Karpas-422 (cell line): ENCODE results near the gene FEN1. TPM values are rescaled to one million over a fixed set of nuclear protein-coding genes. Genes with fewer than 3 reads are reported as not detected.

Experiments
- DNase-seq: peaks from one replicate; pipeline ENCODE4 v3.0.0-alpha.2; 2015
- H2AFZ ChIP-seq: fragments of 200-600 bp; sonication (generic); 2 replicates; pipeline ENCODE4 v1.6.1; 2014; ENCODE audit warnings: antibody characterized with exemption, low read length, mixed read lengths
- H3K27ac ChIP-seq: fragments of 200-600 bp; sonication (generic); 2 replicates; pipeline ENCODE4 v1.5.1; 2014; ENCODE audit warnings: mild to moderate bottlenecking, low read length, moderate library complexity
- H3K27me3 ChIP-seq: fragments of 200-600 bp; sonication (generic); 2 replicates; pipeline ENCODE4 v1.6.1; 2014; ENCODE audit warnings: low read length, mixed read lengths
- H3K36me3 ChIP-seq: fragments of 200-600 bp; sonication (generic); 2 replicates; pipeline ENCODE4 v1.6.1; 2014; ENCODE audit warnings: low read length, mixed read lengths; ENCODE audit not compliant: insufficient read depth
- H3K4me1 ChIP-seq: fragments of 200-600 bp; sonication (generic); 2 replicates; pipeline ENCODE4 v1.6.1; 2014; ENCODE audit warnings: mild to moderate bottlenecking, low read length, mixed read lengths
- H3K4me2 ChIP-seq: fragments of 200-600 bp; sonication (generic); 2 replicates; pipeline ENCODE4 v1.6.1; 2014; ENCODE audit warnings: low read length, low read depth, mild to moderate bottlenecking; ENCODE audit not compliant: poor library complexity, severe bottlenecking
- H3K4me3 ChIP-seq: fragments of 200-600 bp; sonication (generic); 2 replicates; pipeline ENCODE4 v1.5.1; 2014; ENCODE audit warnings: mild to moderate bottlenecking, antibody characterized with exemption, low read length, mixed read lengths
- H3K79me2 ChIP-seq: fragments of 200-600 bp; sonication (generic); 2 replicates; pipeline ENCODE4 v1.6.1; 2014; ENCODE audit warnings: mild to moderate bottlenecking, low read length, mixed read lengths
- H3K9ac ChIP-seq: fragments of 200-600 bp; sonication (generic); 2 replicates; pipeline ENCODE4 v1.6.0; 2014; ENCODE audit warnings: low read length
- H3K9me2 ChIP-seq: fragments of 200-600 bp; sonication (generic), shearing (Covaris generic); replicated peaks from 2 replicates; pipeline ENCODE4 v1.6.0; 2014; ENCODE audit warnings: mild to moderate bottlenecking, low read length, moderate library complexity; ENCODE audit not compliant: insufficient read depth
- H3K9me3 ChIP-seq: fragments of 300-700, 200-600 bp; sonication (generic); 2 replicates; pipeline ENCODE4 v1.6.1; 2014; ENCODE audit warnings: low read length, mixed read lengths
- H4K20me1 ChIP-seq: fragments of 200-600 bp; sonication (generic); 2 replicates; pipeline ENCODE4 v1.6.1; 2014; ENCODE audit warnings: mild to moderate bottlenecking, antibody characterized with exemption, low read length, low read depth; ENCODE audit not compliant: insufficient read depth
- total RNA-seq: library from RNA; depleted of rRNA; stranded (reverse); fragments of >200 nt; shearing (Covaris generic); gene quantifications from 2 replicates; pipeline ENCODE4 v1.2.3, GENCODE V29; 2014; ENCODE audit warnings: low replicate concordance

The FEN1 gene
- total RNA-seq, 1 experiment from 2014 or later = 18.0 TPM

GRCh38 chr11:61747967-61748285 is 44.8 kb upstream of the FEN1 start:
- no peak overlapping the region for H3K27ac ChIP-seq
- H4K20me1 ChIP-seq = no peaks in the 10 kb centered on the region
- no peaks in the 10 kb centered on the region for H3K9me3 ChIP-seq
- no peak for DNase-seq
- H3K9ac ChIP-seq = no peak overlapping the region
- no peaks in the 10 kb centered on the region for H3K9me2 ChIP-seq
- H3K4me3 ChIP-seq = no peak overlapping the region
- H2AFZ ChIP-seq = no peak overlapping the region
- H3K36me3 ChIP-seq = no peaks in the 10 kb centered on the region
- no peaks in the 10 kb centered on the region for H3K4me1 ChIP-seq
- no peaks in the 10 kb centered on the region for H3K79me2 ChIP-seq
- no peak overlapping the region for H3K4me2 ChIP-seq
- H3K27me3 ChIP-seq = no peaks in the 10 kb centered on the region

DNA sequence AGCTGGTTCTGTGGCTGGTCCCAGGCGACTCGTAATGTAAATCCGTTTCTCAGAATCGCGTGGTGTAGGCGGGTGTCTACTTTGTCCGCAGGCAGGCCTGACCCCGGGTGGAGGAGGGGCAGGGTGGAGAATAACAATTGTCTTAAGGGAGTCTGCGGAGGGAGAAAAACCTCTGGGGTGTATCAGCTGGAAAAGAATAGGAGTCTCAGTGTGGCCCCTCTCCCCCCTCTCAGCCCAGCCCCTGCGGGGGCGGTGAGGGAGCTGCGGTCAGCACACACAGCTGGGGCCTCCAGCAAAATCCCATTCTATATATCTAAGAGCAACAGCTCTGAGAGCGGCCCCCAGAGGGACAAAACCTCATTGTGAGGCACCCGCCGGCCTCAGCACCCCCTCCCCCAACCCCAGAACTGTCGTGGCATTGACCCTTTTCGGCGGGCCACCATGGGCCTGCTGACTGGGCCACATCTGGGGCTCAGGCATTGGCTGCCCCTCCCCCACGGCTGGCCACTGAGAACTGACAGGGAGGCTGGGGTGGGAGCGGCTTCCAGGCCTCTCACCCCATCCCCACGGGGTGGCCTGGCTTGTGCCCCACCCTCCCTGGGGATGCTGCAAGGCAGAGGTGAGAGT is 43.0 kb upstream of the FEN1 start:
- H3K9ac ChIP-seq = no peak overlapping the region
- H3K27me3 ChIP-seq = no peaks in the 10 kb centered on the region
- no peaks in the 10 kb centered on the region for H3K9me3 ChIP-seq
- no peaks in the 10 kb centered on the region for H3K36me3 ChIP-seq
- no peak overlapping the region for H3K4me3 ChIP-seq
- no peak for DNase-seq
- no peaks in the 10 kb centered on the region for H4K20me1 ChIP-seq
- H3K4me2 ChIP-seq = no peak overlapping the region
- no peak overlapping the region for H3K27ac ChIP-seq
- H2AFZ ChIP-seq = no peak overlapping the region
- H3K9me2 ChIP-seq = no peaks in the 10 kb centered on the region
- H3K79me2 ChIP-seq = no peaks in the 10 kb centered on the region
- H3K4me1 ChIP-seq = no peaks in the 10 kb centered on the region

GRCh38 chr11:61750631-61751273 is 42.0 kb upstream of the FEN1 start:
- H3K36me3 ChIP-seq = no peaks in the 10 kb centered on the region
- no peak overlapping the region for H3K9ac ChIP-seq
- no peaks in the 10 kb centered on the region for H3K27me3 ChIP-seq
- H3K4me1 ChIP-seq = no peaks in the 10 kb centered on the region
- H3K9me3 ChIP-seq = no peaks in the 10 kb centered on the region
- H3K79me2 ChIP-seq = no peaks in the 10 kb centered on the region
- no peak overlapping the region for H3K27ac ChIP-seq
- no peaks in the 10 kb centered on the region for H4K20me1 ChIP-seq
- no peak overlapping the region for H3K4me2 ChIP-seq
- no peak overlapping the region for H3K4me3 ChIP-seq
- no peaks in the 10 kb centered on the region for H3K9me2 ChIP-seq
- H2AFZ ChIP-seq = no peak overlapping the region
- no peak for DNase-seq

DNA sequence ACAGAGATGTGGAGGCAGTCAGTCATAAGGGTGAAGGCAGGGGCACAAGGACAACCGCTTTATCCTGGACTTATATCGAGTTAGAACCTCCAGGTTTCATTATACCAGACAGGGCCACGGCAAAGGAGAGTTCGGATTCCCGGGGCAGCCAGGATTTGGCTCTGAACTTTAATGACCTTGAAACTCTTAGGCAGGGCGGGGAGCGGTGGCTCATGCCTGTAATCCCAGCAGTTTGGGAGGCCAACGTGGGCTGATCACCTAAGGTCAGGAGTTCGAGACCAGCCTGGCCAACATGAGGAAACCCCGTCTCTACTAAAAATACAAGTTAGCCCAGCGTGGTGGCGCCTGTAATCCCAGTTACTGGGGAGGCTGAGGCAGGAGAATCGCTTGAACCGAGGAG is 41.3 kb upstream of the FEN1 start:
- H3K4me1 ChIP-seq = peaks cover under 1% of the 10 kb centered on the region; the same call in 1 of the 2 replicates
- no peaks in the 10 kb centered on the region for H3K9me2 ChIP-seq
- H3K36me3 ChIP-seq = no peaks in the 10 kb centered on the region
- no peaks in the 10 kb centered on the region for H3K79me2 ChIP-seq
- no peaks in the 10 kb centered on the region for H3K27me3 ChIP-seq
- DNase-seq = no peak
- H3K9ac ChIP-seq = no peak overlapping the region
- no peak overlapping the region for H3K4me3 ChIP-seq
- no peak overlapping the region for H3K4me2 ChIP-seq
- no peak overlapping the region for H2AFZ ChIP-seq
- H4K20me1 ChIP-seq = no peaks in the 10 kb centered on the region
- H3K27ac ChIP-seq = no peak overlapping the region
- no peaks in the 10 kb centered on the region for H3K9me3 ChIP-seq

DNA sequence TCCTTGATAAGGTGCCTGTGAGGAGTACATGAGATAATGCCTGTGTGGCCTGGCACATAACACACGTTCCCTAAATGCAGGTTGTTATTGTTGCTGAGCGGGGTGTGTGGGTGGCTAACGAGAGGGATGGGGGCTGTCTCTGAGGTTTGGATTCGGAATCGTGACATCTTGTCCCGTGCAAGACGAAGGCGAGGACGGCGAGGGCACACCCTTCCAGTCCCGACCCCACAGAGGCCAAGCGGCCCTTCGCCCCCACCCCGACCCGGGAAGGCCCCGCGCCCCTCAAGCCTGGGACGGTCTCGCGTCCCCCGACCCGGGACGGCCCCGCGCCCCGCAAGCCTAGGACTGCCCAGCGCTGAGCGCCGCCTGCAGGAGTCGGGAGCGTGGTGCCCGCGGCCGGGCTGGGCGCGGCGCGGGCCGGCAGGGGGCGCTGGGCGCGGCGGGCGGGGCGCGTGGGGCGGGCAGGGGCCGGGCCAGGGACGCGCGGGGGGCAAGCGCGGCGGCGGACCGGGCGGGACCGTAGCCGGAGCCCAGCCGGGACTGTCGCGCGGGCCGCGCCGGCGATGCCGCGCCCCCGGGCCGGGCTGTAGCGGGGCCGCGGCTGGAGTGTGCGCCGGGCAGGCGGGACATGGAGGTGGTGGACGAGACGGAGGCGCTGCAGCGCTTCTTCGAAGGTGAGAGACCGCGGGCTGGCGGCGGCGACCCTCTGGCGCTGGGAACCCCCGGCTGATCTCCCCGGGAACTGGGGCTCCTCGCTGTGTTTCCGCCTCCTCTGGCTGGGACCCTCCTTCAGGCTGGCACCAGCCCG is 40.4 kb upstream of the FEN1 start, which contains the start of gene MYRF:
MYRF (plus strand) TSS at position 520 of the 808 bp plus-strand sequence; CDS start at position 629, 109 bp downstream.
- DNase-seq = no peak
- no peak within 1 kb of the TSS for H3K27ac ChIP-seq
- no peaks in the 10 kb centered on the region for H3K9me2 ChIP-seq
- H3K4me2 ChIP-seq = no peak within 1 kb of the TSS
- H2AFZ ChIP-seq = no peak within 1 kb of the TSS
- H3K4me1 ChIP-seq = peaks cover 9% of the 10 kb centered on the region
- no peaks in the 10 kb centered on the region for H3K79me2 ChIP-seq
- H4K20me1 ChIP-seq = no peaks in the 10 kb centered on the region
- H3K36me3 ChIP-seq = no peaks in the 10 kb centered on the region
- no peaks in the 10 kb centered on the region for H3K9me3 ChIP-seq
- H3K4me3 ChIP-seq = no peak within 1 kb of the TSS
- no peaks in the 10 kb centered on the region for H3K27me3 ChIP-seq
- H3K9ac ChIP-seq = no peak within 1 kb of the TSS

DNA sequence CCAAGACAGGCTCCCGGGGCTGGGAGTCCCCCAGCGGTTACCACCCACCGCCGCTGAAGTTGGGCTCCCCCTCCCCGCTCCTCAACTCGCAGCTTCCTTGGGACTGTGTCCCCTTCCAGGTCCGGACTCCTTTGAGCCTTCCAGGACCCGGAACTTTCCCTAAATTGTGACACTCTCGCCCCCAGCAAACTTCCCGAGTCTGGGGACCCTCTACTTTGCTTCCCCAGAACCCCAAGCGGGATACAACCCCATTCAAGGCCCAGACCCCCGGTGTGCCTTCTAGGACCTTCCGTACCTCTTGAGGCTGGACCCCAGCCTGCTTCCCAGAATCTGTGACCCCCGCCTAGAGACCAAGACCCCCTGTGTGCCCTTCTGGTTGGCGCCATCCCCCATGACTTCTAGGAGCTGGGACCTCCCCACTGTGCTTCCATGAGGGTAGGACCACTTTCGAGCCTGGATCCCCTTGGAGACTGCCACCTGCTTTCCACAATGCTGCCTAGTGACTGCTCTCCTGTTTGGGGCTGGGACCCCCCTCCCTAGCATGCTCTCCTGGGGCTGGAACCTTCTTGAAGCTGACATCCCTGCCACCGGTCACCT is 39.7 kb upstream of the FEN1 start:
- H3K79me2 ChIP-seq = no peaks in the 10 kb centered on the region
- H3K36me3 ChIP-seq = no peaks in the 10 kb centered on the region
- no peak overlapping the region for H3K9ac ChIP-seq
- no peaks in the 10 kb centered on the region for H3K9me2 ChIP-seq
- no peaks in the 10 kb centered on the region for H3K9me3 ChIP-seq
- H3K27me3 ChIP-seq = no peaks in the 10 kb centered on the region
- no peak overlapping the region for H3K27ac ChIP-seq
- H3K4me1 ChIP-seq = peaks cover 13% of the 10 kb centered on the region
- H3K4me2 ChIP-seq = no peak overlapping the region
- no peak overlapping the region for H3K4me3 ChIP-seq
- H4K20me1 ChIP-seq = no peaks in the 10 kb centered on the region
- no peak for DNase-seq
- H2AFZ ChIP-seq = no peak overlapping the region

DNA sequence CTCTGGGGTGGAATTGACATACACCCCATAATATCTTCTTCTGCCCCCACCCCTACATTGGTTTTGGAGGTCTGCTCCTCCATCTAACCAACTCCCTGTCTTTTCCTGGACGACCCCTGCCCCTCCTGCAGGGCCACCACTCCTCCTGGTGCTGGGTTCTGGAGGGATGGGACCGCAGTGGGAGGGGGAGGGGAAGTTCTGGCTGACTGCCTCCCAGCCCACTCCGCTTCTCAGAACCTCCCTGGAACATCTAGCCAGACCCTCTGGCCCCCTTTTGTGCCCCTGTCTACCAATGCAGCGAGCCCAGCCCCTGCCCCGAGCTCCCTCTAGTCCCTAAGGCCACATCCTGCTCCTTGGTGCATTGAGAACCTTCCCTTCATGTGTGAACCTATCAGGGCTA is 39.0 kb upstream of the FEN1 start:
- Histone ChIP-seq H3K27me3 (no peaks in the 10 kb centered on the region), H3K4me1 (peaks cover 13% of the 10 kb centered on the region), H2AFZ (no peak overlapping the region), H3K4me3 (no peak overlapping the region), H4K20me1 (no peaks in the 10 kb centered on the region), H3K9me2 (no peaks in the 10 kb centered on the region), H3K9ac (no peak overlapping the region), H3K9me3 (no peaks in the 10 kb centered on the region), H3K79me2 (no peaks in the 10 kb centered on the region), H3K4me2 (no peak overlapping the region), H3K36me3 (no peaks in the 10 kb centered on the region), H3K27ac (no peak overlapping the region)
- no peak for DNase-seq
